DOHH2 (cell line): ENCODE data around the gene BIRC7.

ENCODE experiments used
- H3F3A ChIP-seq: fragments of 200-600 bp; sonication (generic), shearing (Covaris generic); 2 replicates; pipeline ENCODE4 v1.6.0; 2016; ENCODE audit warnings: antibody characterized with exemption, mild to moderate bottlenecking; ENCODE audit not compliant: control insufficient read depth, insufficient read depth
- H3K27ac ChIP-seq: fragments of 200-600 bp; sonication (generic); 2 replicates; pipeline ENCODE4 v1.5.1; 2014; ENCODE audit warnings: low read depth, mild to moderate bottlenecking, low read length, moderate library complexity
- H3K27me3 ChIP-seq: fragments of 200-600 bp; sonication (generic); 2 replicates; pipeline ENCODE4 v1.6.1; 2014; ENCODE audit warnings: mild to moderate bottlenecking, low read length, mixed read lengths; ENCODE audit not compliant: control insufficient read depth
- H3K36me3 ChIP-seq: fragments of 200-600 bp; sonication (generic); 2 replicates; pipeline ENCODE4 v1.6.1; 2014; ENCODE audit warnings: mild to moderate bottlenecking, low read length, moderate library complexity, mixed read lengths; ENCODE audit not compliant: control insufficient read depth
- H3K4me1 ChIP-seq: fragments of 200-600 bp; sonication (generic); 2 replicates; pipeline ENCODE4 v1.6.1; 2014; ENCODE audit warnings: mild to moderate bottlenecking, low read length, mixed read lengths; ENCODE audit not compliant: control insufficient read depth
- H3K4me2 ChIP-seq: fragments of 200-600 bp; sonication (generic); 2 replicates; pipeline ENCODE4 v1.6.0; 2014; ENCODE audit warnings: mild to moderate bottlenecking, low read length, moderate library complexity
- H3K4me3 ChIP-seq: fragments of 200-600 bp; sonication (generic); 2 replicates; pipeline ENCODE4 v1.5.1; 2014; ENCODE audit warnings: mild to moderate bottlenecking, low read length, mixed read lengths
- H3K79me2 ChIP-seq: fragments of 200-600 bp; sonication (generic); 2 replicates; pipeline ENCODE4 v1.6.1; 2014; ENCODE audit warnings: mild to moderate bottlenecking, low read length, mixed read lengths; ENCODE audit not compliant: control insufficient read depth
- H3K9me2 ChIP-seq: fragments of 200-600 bp; sonication (generic); replicated peaks from 2 replicates; pipeline ENCODE4 v1.6.1; 2014; ENCODE audit warnings: mild to moderate bottlenecking, low read length, mixed read lengths; ENCODE audit not compliant: control insufficient read depth
- H3K9me3 ChIP-seq: fragments of 200-600 bp; sonication (generic); 2 replicates; pipeline ENCODE4 v1.6.1; 2014; ENCODE audit warnings: antibody characterized with exemption, low read length, mixed read lengths; ENCODE audit not compliant: control insufficient read depth, insufficient read depth
- H4K20me1 ChIP-seq: fragments of 200-600 bp; sonication (generic); 2 replicates; pipeline ENCODE4 v1.6.0; 2014; ENCODE audit warnings: low read depth, mild to moderate bottlenecking, antibody characterized with exemption, low read length, moderate library complexity; ENCODE audit not compliant: control insufficient read depth, insufficient read depth
- EZH2phosphoT487 ChIP-seq: fragments of 200-600 bp; sonication (generic); IDR thresholded peaks from 2 replicates; pipeline ENCODE4 v1.6.1; 2017; ENCODE audit warnings: borderline replicate concordance, mild to moderate bottlenecking, antibody characterized with exemption, low read length, moderate library complexity, mixed read lengths
- TF ChIP-seq, protein P1 (sequence below): fragments of 200-600 bp; sonication (generic); IDR thresholded peaks from one replicate; pipeline ENCODE4 v1.5.1; 2014; ENCODE audit warnings: antibody characterized with exemption, mild to moderate bottlenecking, low read depth, low read length; ENCODE audit not compliant: poor library complexity, severe bottlenecking

BIRC7 gene

DNA sequence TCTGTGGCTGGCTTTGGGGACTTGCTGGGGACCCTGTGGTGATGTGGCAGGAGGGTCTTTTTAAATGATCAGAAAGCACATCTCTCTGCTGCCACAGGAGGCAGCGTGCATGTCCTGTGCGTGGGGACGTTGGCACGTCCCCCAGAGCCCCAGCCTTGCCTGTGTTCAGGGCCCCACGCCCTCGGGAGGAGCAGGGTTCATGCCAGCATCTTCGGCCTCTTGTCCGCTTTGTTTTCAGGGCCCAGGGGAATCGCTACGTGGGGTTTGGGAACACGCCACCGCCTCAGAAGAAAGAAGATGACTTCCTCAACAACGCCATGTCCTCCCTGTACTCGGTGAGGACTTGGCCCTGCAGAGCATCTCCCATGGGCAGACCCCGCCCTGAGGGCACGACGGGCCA, 43.0 kb downstream of the BIRC7 start:
- H3K27me3 ChIP-seq = no peaks in the 10 kb centered on the region
- H3K36me3 ChIP-seq = peaks cover 44% of the 10 kb centered on the region
- peaks cover 35% of the 10 kb centered on the region for H3K79me2 ChIP-seq
- H3K27ac ChIP-seq = no peak overlapping the region
- peaks cover 9% of the 10 kb centered on the region for H4K20me1 ChIP-seq
- TF ChIP-seq, protein P1, sequence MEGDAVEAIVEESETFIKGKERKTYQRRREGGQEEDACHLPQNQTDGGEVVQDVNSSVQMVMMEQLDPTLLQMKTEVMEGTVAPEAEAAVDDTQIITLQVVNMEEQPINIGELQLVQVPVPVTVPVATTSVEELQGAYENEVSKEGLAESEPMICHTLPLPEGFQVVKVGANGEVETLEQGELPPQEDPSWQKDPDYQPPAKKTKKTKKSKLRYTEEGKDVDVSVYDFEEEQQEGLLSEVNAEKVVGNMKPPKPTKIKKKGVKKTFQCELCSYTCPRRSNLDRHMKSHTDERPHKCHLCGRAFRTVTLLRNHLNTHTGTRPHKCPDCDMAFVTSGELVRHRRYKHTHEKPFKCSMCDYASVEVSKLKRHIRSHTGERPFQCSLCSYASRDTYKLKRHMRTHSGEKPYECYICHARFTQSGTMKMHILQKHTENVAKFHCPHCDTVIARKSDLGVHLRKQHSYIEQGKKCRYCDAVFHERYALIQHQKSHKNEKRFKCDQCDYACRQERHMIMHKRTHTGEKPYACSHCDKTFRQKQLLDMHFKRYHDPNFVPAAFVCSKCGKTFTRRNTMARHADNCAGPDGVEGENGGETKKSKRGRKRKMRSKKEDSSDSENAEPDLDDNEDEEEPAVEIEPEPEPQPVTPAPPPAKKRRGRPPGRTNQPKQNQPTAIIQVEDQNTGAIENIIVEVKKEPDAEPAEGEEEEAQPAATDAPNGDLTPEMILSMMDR = no peak
- no peak for TF ChIP-seq EZH2phosphoT487
- H3F3A ChIP-seq = no peaks in the 10 kb centered on the region
- H3K4me2 ChIP-seq = no peak overlapping the region
- peaks cover 7% of the 10 kb centered on the region for H3K4me1 ChIP-seq
- no peak overlapping the region for H3K4me3 ChIP-seq
- no peaks in the 10 kb centered on the region for H3K9me3 ChIP-seq
- no peaks in the 10 kb centered on the region for H3K9me2 ChIP-seq

DNA sequence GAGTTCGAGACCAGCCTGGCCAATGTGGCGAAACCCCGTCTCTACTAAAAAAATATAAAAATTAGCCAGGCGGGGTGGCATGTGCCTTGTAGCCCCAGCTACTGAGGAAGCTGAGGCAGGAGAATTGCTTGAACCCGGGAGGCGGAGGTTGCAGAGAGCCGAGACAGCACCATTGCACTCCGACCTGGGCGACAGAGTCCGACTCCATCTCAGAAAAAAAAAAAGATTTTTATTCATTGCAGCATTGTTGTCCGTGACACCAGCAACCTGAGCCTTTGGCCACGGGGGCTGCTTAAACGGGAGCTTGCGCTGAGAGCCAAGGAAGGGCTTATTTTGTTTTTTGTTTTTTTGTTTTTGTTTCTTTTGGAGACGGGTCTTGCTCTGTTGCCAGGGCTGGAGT, 44.2 kb downstream of the BIRC7 start:
- Histone ChIP-seq H4K20me1 (no peaks in the 10 kb centered on the region; the same call in 1 of the 2 replicates), H3K4me2 (no peak overlapping the region), H3K27ac (no peak overlapping the region), H3K4me1 (peaks cover 16% of the 10 kb centered on the region), H3K4me3 (no peak overlapping the region), H3F3A (no peaks in the 10 kb centered on the region), H3K9me3 (no peaks in the 10 kb centered on the region), H3K79me2 (peaks cover 26% of the 10 kb centered on the region), H3K27me3 (no peaks in the 10 kb centered on the region), H3K36me3 (peaks cover 39% of the 10 kb centered on the region), H3K9me2 (no peaks in the 10 kb centered on the region)
- no peak for TF ChIP-seq EZH2phosphoT487
- TF ChIP-seq, protein P1 = no peak

DNA sequence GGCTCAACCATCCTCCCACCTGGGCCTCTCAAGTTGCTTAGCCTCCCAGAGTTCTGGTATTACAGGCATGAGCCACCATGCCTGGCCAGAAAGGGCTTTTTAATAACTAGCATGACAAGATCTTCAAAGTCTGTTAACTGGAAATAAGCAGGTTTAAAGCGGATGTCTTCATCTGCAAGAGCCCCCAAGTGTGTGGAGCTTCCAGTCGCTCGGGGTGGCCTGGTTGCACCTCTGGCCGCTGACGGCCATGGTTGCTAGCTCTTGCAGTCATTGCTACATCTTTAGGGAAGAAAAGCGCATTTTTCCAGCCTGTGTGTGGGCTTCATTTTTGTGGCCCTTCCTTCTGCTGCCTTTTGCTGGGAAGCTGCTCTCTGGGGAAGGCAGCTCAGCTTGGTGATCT, 44.7 kb downstream of the BIRC7 start:
- Histone ChIP-seq H3K27ac (no peak overlapping the region), H3K79me2 (peaks cover 22% of the 10 kb centered on the region), H3K9me2 (no peaks in the 10 kb centered on the region), H3K4me3 (no peak overlapping the region), H3K27me3 (no peaks in the 10 kb centered on the region), H3K36me3 (peaks cover 42% of the 10 kb centered on the region), H3F3A (no peaks in the 10 kb centered on the region), H3K4me1 (peaks cover 16% of the 10 kb centered on the region), H3K4me2 (no peak overlapping the region), H3K9me3 (no peaks in the 10 kb centered on the region), H4K20me1 (no peaks in the 10 kb centered on the region; the same call in 1 of the 2 replicates)
- TF ChIP-seq, protein P1 = no peak
- TF ChIP-seq EZH2phosphoT487 = no peak
